ENCODE data around the gene MNAT1. TPM values are rescaled to one million over a fixed set of nuclear protein-coding genes. Genes with fewer than 3 reads are reported as not detected.

Gene MNAT1
- 23.2 and 41.2 TPM in 2 replicates for total RNA-seq

DNA sequence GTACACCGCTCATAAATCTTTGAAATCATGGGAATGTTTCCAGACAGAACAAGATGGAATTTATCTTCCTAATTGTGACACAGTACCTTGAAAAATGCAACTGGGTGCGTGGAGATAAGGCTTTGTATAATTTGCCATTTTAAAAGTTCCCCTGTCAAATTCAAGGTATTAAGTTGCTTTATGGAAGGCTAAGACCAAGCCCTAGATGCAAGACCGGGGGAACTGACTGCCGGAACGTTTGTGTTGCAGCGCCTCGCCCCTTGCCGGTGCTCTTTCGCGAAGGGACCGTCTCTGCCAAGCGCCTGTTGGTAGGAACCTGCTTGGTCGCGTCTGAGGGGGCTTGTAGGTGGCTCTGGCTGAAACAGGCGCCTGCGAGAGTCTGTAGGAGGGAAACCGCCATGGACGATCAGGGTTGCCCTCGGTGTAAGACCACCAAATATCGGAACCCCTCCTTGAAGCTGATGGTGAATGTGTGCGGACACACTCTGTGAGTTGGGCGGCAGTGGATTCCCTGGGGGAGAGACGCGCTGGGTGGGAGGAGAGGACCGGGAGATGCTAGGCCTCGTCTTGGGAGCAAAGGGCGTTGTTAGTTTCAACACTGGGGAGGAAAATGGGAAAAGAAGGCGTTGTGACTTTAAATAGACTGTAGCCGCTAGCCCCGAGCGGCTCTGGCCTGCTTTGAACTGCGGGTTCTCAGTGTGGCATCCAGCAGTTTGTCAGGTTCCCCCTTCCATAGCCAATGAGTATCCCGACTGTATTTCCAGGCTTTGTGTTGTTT is at the start of gene MNAT1:
Gene MNAT1, plus strand, starts transcription at position 297 of the 778 bp plus-strand sequence. Its CDS starts 102 bp downstream, at position 399.

DNA sequence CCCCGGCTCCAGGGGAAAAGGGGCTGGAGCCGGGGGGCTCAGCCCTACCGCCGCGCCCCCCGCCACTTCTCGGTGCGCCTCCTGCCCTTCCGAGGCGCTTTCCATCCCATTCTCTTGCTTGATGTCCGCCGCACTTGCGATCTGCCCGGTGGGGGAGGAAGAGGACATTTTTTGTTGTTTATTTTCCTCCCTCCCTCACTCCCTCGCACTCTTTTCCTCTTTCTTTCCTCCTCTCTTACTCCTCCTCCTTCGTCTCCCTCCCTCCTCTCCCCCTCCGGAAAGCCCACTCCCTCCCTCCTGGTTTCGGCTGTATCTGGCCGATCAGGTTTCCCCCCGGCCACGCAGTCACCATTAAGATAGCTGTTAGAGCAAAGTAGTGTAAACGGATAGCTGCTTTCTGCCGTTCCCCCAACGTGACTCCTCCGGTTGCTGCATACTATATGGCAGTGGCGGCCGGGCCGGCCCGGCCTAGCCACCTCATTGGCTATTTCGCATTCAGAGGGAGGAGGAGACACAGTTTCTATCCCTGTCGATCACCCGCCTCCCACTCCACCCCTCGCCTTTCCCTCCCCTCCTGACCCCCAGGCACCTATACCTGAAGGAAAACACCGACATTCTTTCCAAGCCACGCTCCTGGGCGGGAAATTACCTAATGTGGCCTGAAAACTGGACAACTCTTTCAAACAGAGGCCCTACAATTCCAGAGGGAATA is 10.5 kb upstream of the MNAT1 start, which contains the start of gene SIX4:
Gene SIX4, minus strand, starts transcription at position 445 of the 712 bp plus-strand sequence. Its CDS starts 277 bp downstream, at position 168.

DNA sequence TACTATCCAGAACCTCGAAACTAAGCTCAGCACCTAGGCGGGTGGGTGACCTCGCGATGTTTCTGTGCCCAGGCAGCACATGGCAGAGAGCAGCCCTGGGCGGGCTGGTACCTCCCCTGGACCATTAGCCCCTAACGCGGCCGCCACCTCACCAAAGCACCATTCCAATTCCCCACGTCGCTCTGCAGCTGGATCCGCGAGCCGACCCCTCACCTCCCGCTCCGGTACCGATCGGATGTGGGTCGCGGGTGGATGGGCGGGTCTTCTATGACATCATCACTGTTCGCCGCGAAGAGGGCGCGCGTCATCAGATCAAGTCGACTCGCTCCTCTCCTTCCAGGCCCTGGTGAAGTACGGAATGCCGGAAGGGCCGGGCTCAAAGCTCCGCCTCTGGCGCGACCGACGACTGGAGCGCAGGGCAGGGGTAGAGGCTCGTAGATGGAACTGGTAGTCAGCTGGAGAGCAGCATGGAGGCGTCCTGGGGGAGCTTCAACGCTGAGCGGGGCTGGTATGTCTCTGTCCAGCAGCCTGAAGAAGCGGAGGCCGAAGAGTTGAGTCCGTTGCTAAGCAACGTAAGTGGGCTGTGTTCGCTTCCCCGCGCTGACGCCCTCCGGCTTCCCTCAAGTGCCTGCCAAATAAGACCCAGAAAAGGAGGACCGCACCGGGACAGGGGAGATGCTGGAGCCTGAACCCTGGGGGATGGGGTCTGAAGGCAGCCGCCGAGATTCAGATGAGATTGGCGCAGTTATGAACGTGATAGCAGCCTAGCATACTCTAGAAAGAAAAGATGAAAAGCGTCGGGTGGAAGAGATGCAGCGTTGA is 246.5 kb downstream of the MNAT1 start, which contains the start of the genes SLC38A6 and TRMT5:
Gene SLC38A6, plus strand, starts transcription at position 435 of the 822 bp plus-strand sequence. Its CDS starts 33 bp downstream, at position 468.
Gene TRMT5, minus strand, starts transcription at position 269 of the 822 bp plus-strand sequence. Its CDS starts 106 bp downstream, at position 163.

Other genes with a start within 250 kb of the MNAT1 start
- not detected in 2 replicates for gene C14orf39, start 248.7 kb upstream of the MNAT1 start, total RNA-seq
- gene SIX6, start 225.6 kb upstream of the MNAT1 start, total RNA-seq = not detected in 2 replicates
- under 0.01 and 0.06 TPM in 2 replicates for gene SIX1, start 85.3 kb upstream of the MNAT1 start, total RNA-seq
- 0.16 and 0.88 TPM in 2 replicates for gene SIX4, start 10.4 kb upstream of the MNAT1 start, total RNA-seq
- 5.5 and 10.4 TPM in 2 replicates for gene TRMT5, start 246.3 kb downstream of the MNAT1 start, total RNA-seq
- gene SLC38A6, start 246.5 kb downstream of the MNAT1 start, total RNA-seq = 16.0 and 26.9 TPM in 2 replicates